ENCODE data around the gene TBC1D5.
"Not testable (repeated sequence)": the region's sequence is repeated elsewhere in the genome, so short reads cannot be mapped to it uniquely, and the experiment has no call there.

GRCh38 chr3:17491190-17491589 is 251.2 kb downstream of the TBC1D5 start:
- not testable (repeated sequence) for TF ChIP-seq CTCF (IDR thresholded peaks at IDR 0.05); POLR2A (IDR thresholded peaks at IDR 0.05); POLR2AphosphoS5 (IDR thresholded peaks at IDR 0.05; ENCODE audit: insufficient read depth in 1 of 2, low read depth in 1 of 2)

Data from vagina (tissue), 2 donors.